Naive B cell (primary cell): Measurements from ENCODE around the gene SESN3. TPM values are rescaled to one million over a fixed set of nuclear protein-coding genes. Genes with fewer than 3 reads are reported as not detected.
A peak's percentile ranks its signal among the peaks of the same experiment; 100 is the strongest.
"Not testable (repeated sequence)": the region's sequence is repeated elsewhere in the genome, so short reads cannot be mapped to it uniquely, and the experiment has no call there.

Source experiments
- ATAC-seq, 2 donors: fragments of 150-1000 bp; cut with Tn5 transposase; 2 replicates each; pipeline ENCODE4 v1.10.0; 2021; ENCODE audit warnings: low read depth in 2 of 2, mild to moderate bottlenecking in 2 of 2, moderate library complexity in 2 of 2
- DNase-seq: peaks from one replicate; pipeline ENCODE4 v3.0.0; 2022
- H3K27ac Mint-ChIP-seq, 6 donors: one replicate each; pipeline ENCODE4 v1.8.0; 2020 to 2022; ENCODE audit warnings: mild to moderate bottlenecking in 6 of 6, mixed read lengths in 6 of 6, moderate library complexity in 5 of 6, inconsistent platforms in 2 of 6
- H3K27me3 Mint-ChIP-seq, 3 donors: one replicate each; pipeline ENCODE4 v1.8.0; 2021 to 2022; ENCODE audit warnings: mixed read lengths in 3 of 3, mild to moderate bottlenecking in 1 of 3
- H3K36me3 Mint-ChIP-seq, 2 donors: one replicate each; pipeline ENCODE4 v1.8.0; 2020 to 2022; ENCODE audit warnings: mixed read lengths in 2 of 2, inconsistent platforms in 1 of 2, mild to moderate bottlenecking in 1 of 2
- H3K4me1 Mint-ChIP-seq, 3 donors: one replicate each; pipeline ENCODE4 v1.8.0; 2020 to 2022; ENCODE audit warnings: mixed read lengths in 3 of 3, inconsistent platforms in 1 of 3, mild to moderate bottlenecking in 1 of 3, moderate library complexity in 1 of 3
- H3K4me3 Mint-ChIP-seq, 8 donors: one replicate each; pipeline ENCODE4 v1.8.0; 2020 to 2022; ENCODE audit warnings: mild to moderate bottlenecking in 8 of 8, mixed read lengths in 8 of 8, moderate library complexity in 8 of 8, inconsistent platforms in 2 of 8
- H3K9me3 Mint-ChIP-seq, 7 donors: one replicate each; pipeline ENCODE4 v1.8.0; 2020 to 2022; ENCODE audit warnings: mixed read lengths in 7 of 7, mild to moderate bottlenecking in 5 of 7, inconsistent platforms in 2 of 7, moderate library complexity in 1 of 7
- polyA plus RNA-seq, 6 donors: library from polyadenylated mRNA; unstranded; fragments of 300-500 nt; fragmentation: Illumina TruSeq; gene quantifications; one replicate each; pipeline ENCODE4 v1.2.3, GENCODE V29; 2021; ENCODE audit warnings: low read depth in 6 of 6

Gene SESN3
- polyA plus RNA-seq, result 1 to 10 TPM; 2.1 to 3.4 (median 2.6) TPM

DNA sequence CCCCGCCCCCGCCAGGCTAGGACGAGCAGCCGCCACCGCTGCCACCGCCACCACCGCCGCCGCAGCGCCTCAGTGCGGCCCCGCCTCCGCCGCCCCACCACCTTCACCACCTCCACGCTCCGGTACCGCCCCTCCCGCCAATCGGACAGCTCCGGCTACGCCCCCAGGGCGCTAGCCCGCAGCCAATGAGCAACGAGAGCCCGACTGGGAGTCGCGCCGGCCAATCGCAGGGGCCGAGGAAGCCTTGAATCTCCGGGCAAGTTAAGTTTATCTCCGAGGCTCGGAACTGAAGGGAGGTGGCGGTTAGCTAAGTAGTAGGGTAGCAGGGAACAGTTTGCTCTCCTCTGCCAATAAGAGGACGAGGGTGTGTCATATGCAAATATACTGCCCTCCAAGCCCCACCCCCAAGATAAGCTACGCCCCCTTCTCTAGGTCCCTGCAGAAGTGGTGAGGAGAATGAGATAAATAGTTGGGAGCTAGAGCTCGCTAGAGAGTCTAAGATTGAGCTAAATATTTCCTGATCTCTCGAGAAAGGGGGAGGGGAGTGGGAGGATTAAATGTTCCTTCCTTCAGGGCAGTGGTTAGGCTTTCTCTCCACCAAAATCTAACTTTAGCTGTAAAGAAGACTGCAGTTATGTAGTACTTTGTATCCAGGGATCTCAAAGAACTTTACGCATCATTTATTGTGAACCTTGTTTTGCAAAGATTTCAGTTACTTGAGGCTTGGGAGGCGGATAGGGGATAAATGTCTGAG is at the start of gene SESN3:
Gene SESN3 (minus strand): TSS at position 76 of the 754 bp plus-strand sequence. CDS start 342 bp downstream, outside the sequence.
- DNase-seq (peak; percentile 99), ATAC-seq (peak; percentile 83 to 84)
- Mint-ChIP-seq H3K9me3 (no peaks in the 10 kb centered on the region), H3K27ac (peak within 1 kb of the TSS in 5 of 6 donors; percentile 94 to 97 (median 96)), H3K4me1 (peaks cover 18 to 46% (median 25%) of the 10 kb centered on the region in 3 donors), H3K36me3 (peaks cover 0 to under 1% of the 10 kb centered on the region in 2 donors), H3K27me3 (no peaks in the 10 kb centered on the region), H3K4me3 (peak within 1 kb of the TSS in 7 of 8 donors; percentile 88 to 100 (median 99))

DNA sequence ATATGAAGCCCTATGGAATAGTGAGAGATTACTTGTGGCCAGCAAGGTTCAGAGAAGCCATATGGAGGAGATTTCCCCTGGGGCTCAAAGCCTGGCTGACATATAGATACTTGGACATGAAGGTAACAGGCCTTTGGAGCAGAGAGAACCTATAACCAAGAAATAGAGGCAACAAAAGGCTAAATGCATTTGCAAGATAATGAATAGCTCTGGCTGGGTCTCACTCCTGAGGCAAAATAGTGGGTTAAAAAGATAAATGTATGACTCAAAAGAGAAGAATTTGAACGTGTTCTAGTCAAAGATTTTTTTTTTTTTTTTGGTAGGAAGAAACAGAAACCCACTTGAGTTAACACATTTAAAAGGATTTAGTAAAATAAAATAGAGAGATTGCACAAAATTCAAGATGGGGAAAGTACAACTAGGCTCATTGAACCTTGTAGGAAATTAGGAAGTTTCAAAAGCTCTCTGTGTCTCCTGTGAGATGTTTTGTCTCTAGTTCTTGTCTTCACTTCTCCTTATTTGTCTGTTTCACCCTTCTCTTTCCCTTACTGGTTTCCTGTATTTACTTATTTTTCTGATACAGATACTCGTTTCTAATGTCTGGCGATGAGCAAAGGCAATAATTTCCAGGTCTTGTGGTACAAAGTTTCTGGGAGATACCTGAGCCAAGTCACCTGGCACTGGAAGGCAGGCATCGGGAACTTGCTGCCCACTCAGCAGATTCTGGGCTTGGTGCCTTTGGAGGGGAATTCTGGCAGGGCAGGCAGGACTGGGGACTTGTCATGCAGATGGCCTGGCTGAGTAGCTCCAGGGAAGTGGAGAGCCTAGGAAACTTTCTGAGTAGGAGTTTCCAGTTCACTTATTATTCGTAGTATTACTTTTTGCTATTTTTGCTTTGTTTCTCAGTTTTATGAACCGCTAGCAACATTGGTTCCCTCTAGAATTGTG is 49.2 kb upstream of the SESN3 start:
- DNase-seq, result peak; percentile 56
- Mint-ChIP-seq H3K36me3 (no peaks in the 10 kb centered on the region), H3K9me3 (peaks cover 0 to 4% (median 0%) of the 10 kb centered on the region in 7 donors), H3K4me3 (peak overlapping the region; percentile 20 to 90 (median 79)), H3K4me1 (peaks cover 33 to 46% (median 38%) of the 10 kb centered on the region in 3 donors), H3K27me3 (no peaks in the 10 kb centered on the region), H3K27ac (peak overlapping the region; percentile 89 to 99 (median 95))
- ATAC-seq, result peak; percentile 98

- H3K4me3 Mint-ChIP-seq, result no peak overlapping the region
- no peak for ATAC-seq
- peaks cover 25 to 42% (median 33%) of the 10 kb centered on the region in 3 donors for H3K4me1 Mint-ChIP-seq
- H3K9me3 Mint-ChIP-seq, result peaks cover 0 to 2% (median 0%) of the 10 kb centered on the region in 7 donors
- H3K36me3 Mint-ChIP-seq, result no peaks in the 10 kb centered on the region
- H3K27ac Mint-ChIP-seq, result peak overlapping the region in 3 of 6 donors; percentile 5 to 54 (median 49)
- H3K27me3 Mint-ChIP-seq, result no peaks in the 10 kb centered on the region
- no peak for DNase-seq
Observed at GRCh38 chr11:95277868-95278267, 46.9 kb upstream of the SESN3 start.

- Mint-ChIP-seq H3K36me3 (no peaks in the 10 kb centered on the region), H3K27ac (peak overlapping the region in 2 of 6 donors; percentile 8 to 52), H3K4me3 (no peak overlapping the region)
Observed at GRCh38 chr11:95276139-95276538, 45.1 kb upstream of the SESN3 start.

DNA sequence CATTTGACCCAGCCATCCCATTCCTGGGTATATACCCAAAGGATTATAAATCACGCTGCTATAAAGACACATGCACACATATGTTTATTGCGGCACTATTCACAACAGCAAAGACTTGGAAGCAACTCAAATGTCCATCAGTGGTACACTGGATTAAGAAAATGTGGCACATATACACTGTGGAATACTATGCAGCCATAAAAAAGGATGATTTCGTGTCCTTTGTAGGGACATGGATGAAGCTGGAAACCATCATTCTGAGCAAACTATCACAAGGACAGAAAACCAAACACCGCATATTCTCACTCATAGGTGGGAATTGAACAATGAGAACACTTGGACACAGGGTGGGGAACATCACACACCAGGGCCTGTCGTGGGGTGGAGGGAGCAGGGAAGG is 42.6 kb upstream of the SESN3 start:
- H3K27me3 Mint-ChIP-seq, H3K27ac Mint-ChIP-seq, H3K4me1 Mint-ChIP-seq, H3K4me3 Mint-ChIP-seq, ATAC-seq, H3K9me3 Mint-ChIP-seq, H3K36me3 Mint-ChIP-seq, DNase-seq: not testable (repeated sequence)

More at GRCh38 chr11:95276139-95276538, 45.1 kb upstream of the SESN3 start:
- no peak for ATAC-seq
- Mint-ChIP-seq H3K4me1 (peaks cover 17 to 30% (median 28%) of the 10 kb centered on the region in 3 donors), H3K9me3 (peaks cover 0 to 2% (median 0%) of the 10 kb centered on the region in 7 donors), H3K27me3 (no peaks in the 10 kb centered on the region)
- no peak for DNase-seq

GRCh38 chr11:95269036-95269819 is 38.2 kb upstream of the SESN3 start:
- ATAC-seq (no peak), DNase-seq (no peak)
- no peaks in the 10 kb centered on the region for H3K27me3 Mint-ChIP-seq
- peaks cover 0 to 4% (median 0%) of the 10 kb centered on the region in 7 donors for H3K9me3 Mint-ChIP-seq
- no peaks in the 10 kb centered on the region for H3K36me3 Mint-ChIP-seq
- H3K4me1 Mint-ChIP-seq, result peaks cover 0 to 26% (median 5%) of the 10 kb centered on the region in 3 donors
- no peak overlapping the region for H3K27ac Mint-ChIP-seq
- H3K4me3 Mint-ChIP-seq, result no peak overlapping the region

GRCh38 chr11:95268391-95268790 is 37.4 kb upstream of the SESN3 start:
- H3K9me3 Mint-ChIP-seq, result peaks cover 0 to 4% (median 0%) of the 10 kb centered on the region in 7 donors
- no peak for DNase-seq
- no peaks in the 10 kb centered on the region for H3K27me3 Mint-ChIP-seq
- H3K4me1 Mint-ChIP-seq, result peaks cover 0 to 26% (median 5%) of the 10 kb centered on the region in 3 donors
- H3K27ac Mint-ChIP-seq, result peak overlapping the region in 2 of 6 donors; percentile 60 to 91
- ATAC-seq, result no peak
- H3K4me3 Mint-ChIP-seq, result no peak overlapping the region
- H3K36me3 Mint-ChIP-seq, result no peaks in the 10 kb centered on the region

GRCh38 chr11:95267601-95268213 is 36.7 kb upstream of the SESN3 start:
- H3K36me3 Mint-ChIP-seq, result no peaks in the 10 kb centered on the region
- H3K4me3 Mint-ChIP-seq, result no peak overlapping the region
- peaks cover 0 to 26% (median 5%) of the 10 kb centered on the region in 3 donors for H3K4me1 Mint-ChIP-seq
- DNase-seq (no peak), ATAC-seq (no peak)
- H3K27ac Mint-ChIP-seq, result no peak overlapping the region
- peaks cover 0 to 4% (median 0%) of the 10 kb centered on the region in 7 donors for H3K9me3 Mint-ChIP-seq
- no peaks in the 10 kb centered on the region for H3K27me3 Mint-ChIP-seq

GRCh38 chr11:95266751-95267374 is 35.9 kb upstream of the SESN3 start:
- Mint-ChIP-seq H3K27me3 (no peaks in the 10 kb centered on the region), H3K9me3 (peaks cover 0 to 4% (median 0%) of the 10 kb centered on the region in 7 donors), H3K4me1 (peaks cover 0 to 26% (median 5%) of the 10 kb centered on the region in 3 donors), H3K36me3 (no peaks in the 10 kb centered on the region), H3K4me3 (no peak overlapping the region), H3K27ac (peak overlapping the region in 1 of 6 donors; percentile 7)
- no peak for DNase-seq
- ATAC-seq, result no peak

DNA sequence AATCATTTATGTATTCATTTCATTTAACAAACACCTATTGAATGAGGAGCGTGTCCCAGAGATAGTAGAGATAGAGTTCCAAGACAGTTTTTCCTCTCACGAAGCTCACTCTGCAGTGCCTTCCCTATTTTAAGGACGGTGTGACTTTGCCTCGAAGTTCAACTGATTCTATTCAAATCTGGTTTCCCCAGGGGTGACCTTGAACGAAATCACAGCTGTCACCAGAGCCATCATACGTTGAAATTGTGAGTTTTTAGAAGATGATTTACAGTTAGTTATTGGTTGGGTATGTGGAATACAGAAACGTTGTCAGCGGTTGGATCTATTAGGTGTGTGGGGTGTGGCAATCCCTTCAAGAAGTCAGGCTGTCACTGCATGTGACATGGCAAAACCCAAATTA is 33.9 kb upstream of the SESN3 start:
- Mint-ChIP-seq H3K9me3 (peaks cover 0 to 4% (median 0%) of the 10 kb centered on the region in 7 donors), H3K4me1 (peaks cover 0 to 26% (median 5%) of the 10 kb centered on the region in 3 donors), H3K27me3 (no peaks in the 10 kb centered on the region), H3K36me3 (no peaks in the 10 kb centered on the region), H3K4me3 (no peak overlapping the region), H3K27ac (no peak overlapping the region)
- ATAC-seq (no peak), DNase-seq (no peak)

- ATAC-seq (no peak), DNase-seq (no peak)
- no peak overlapping the region for H3K4me3 Mint-ChIP-seq
- H3K27ac Mint-ChIP-seq, result no peak overlapping the region
- H3K9me3 Mint-ChIP-seq, result peaks cover 0 to 2% (median 0%) of the 10 kb centered on the region in 7 donors
- H3K36me3 Mint-ChIP-seq, result no peaks in the 10 kb centered on the region
- H3K27me3 Mint-ChIP-seq, result no peaks in the 10 kb centered on the region
- H3K4me1 Mint-ChIP-seq, result peaks cover 12 to 27% (median 12%) of the 10 kb centered on the region in 3 donors
Observed at GRCh38 chr11:95262994-95263765, 32.2 kb upstream of the SESN3 start.
